K562 (cell line): ENCODE results near the gene ZNF200. TPM values are rescaled to one million over a fixed set of nuclear protein-coding genes. Genes with fewer than 3 reads are reported as not detected.

ENCODE experiments used
- ATAC-seq: fragments of 200-7000 bp; cut with Tn5 transposase; 3 replicates; pipeline ENCODE4 v1.9.1; 2020; ENCODE audit warnings: moderate library complexity
- BruUV-seq: library from RNA; stranded (reverse); fragments of 400-500 nt; replicated peaks from 2 replicates; lab custom pipeline; 2021; lab: Mats Ljungman, UMichigan
- CTCF ChIA-PET: fragments of 300-600 bp; formaldehyde crosslinking; extraction: SDS; loops from one replicate; lab custom pipeline; 2021; ENCODE audit warnings: low intra/inter-chr PET ratio; lab: Yijun Ruan, JAX
- POLR2A ChIA-PET: fragments of 300-600, 350-650 bp; sonication (Branson Sonifier 250); formaldehyde crosslinking; extraction: SDS; loops from one replicate; lab custom pipeline; 2021; ENCODE audit warnings: antibody characterized with exemption, inconsistent platforms; lab: Yijun Ruan, JAX
- DNase-seq, 4 experiments: peaks; one replicate each; pipeline versions ENCODE4 v3.0.0 to v3.0.0-alpha.2; 2011 to 2018; ENCODE audit warnings: low spot score in 3 of 4, mixed read lengths in 3 of 4; ENCODE audit errors: extremely low read depth in 1 of 4
- FAIRE-seq: peaks from 2 replicates; lab custom pipeline; 2011; peaks lifted over from hg19 to GRCh38; lab: Jason Lieb, UNC
- H2AFZ ChIP-seq: 2 replicates; pipeline ENCODE4 v1.6.0; 2011; ENCODE audit warnings: low read depth, low read length, control low read depth, inconsistent platforms
- H3K27ac ChIP-seq: fragments of 200-600 bp; 3 replicates; pipeline ENCODE4 v1.8.0; 2011; ENCODE audit warnings: low read depth, mild to moderate bottlenecking, control low read depth, inconsistent platforms, low read length, moderate library complexity, mixed read lengths; ENCODE audit errors: extremely low read depth
- H3K27me3 ChIP-seq, 2 experiments: fragments of 300-600 bp in 1 of 2; 2 replicates in 1 of 2; 3 replicates in 1 of 2; pipeline versions ENCODE4 v1.6.0 to v1.8.0; 2011; ENCODE audit warnings: inconsistent platforms in 2 of 2, low read length in 2 of 2, mild to moderate bottlenecking in 1 of 2, mixed read lengths in 1 of 2, moderate library complexity in 1 of 2; ENCODE audit not compliant: control insufficient read depth in 2 of 2, insufficient read depth in 2 of 2
- H3K36me3 ChIP-seq: fragments of 300-600 bp; 3 replicates; pipeline ENCODE4 v1.8.0; 2011; ENCODE audit warnings: mild to moderate bottlenecking, low read length, inconsistent platforms; ENCODE audit not compliant: control insufficient read depth, insufficient read depth
- H3K4me1 ChIP-seq, 2 experiments: fragments of 200-600 bp in 1 of 2; replicated peaks in 1 of 2; 2 replicates in 1 of 2; 3 replicates in 1 of 2; pipeline versions ENCODE4 v1.5.1 to v1.8.0; 2011; ENCODE audit warnings: inconsistent platforms in 2 of 2, low read length in 2 of 2, mild to moderate bottlenecking in 1 of 2, mixed read lengths in 1 of 2, moderate library complexity in 1 of 2; ENCODE audit not compliant: control insufficient read depth in 2 of 2, insufficient read depth in 2 of 2
- H3K4me2 ChIP-seq: 2 replicates; pipeline ENCODE4 v1.6.1; 2011; ENCODE audit warnings: low read length, control low read depth, inconsistent platforms, mixed read lengths; ENCODE audit not compliant: insufficient read depth
- H3K4me3 ChIP-seq: fragments of 200-600 bp; sonication (generic), shearing (Covaris generic); 2 replicates; pipeline ENCODE4 v1.5.1; 2016; ENCODE audit warnings: control low read depth, inconsistent platforms
- H3K79me2 ChIP-seq: fragments of 200-600 bp; 3 replicates; pipeline ENCODE4 v1.8.0; 2011; ENCODE audit warnings: low read length, inconsistent platforms; ENCODE audit not compliant: control insufficient read depth, insufficient read depth
- H3K9ac ChIP-seq, 2 experiments: 2 replicates each; pipeline versions ENCODE4 v1.6.0 to v1.6.1; 2011; ENCODE audit warnings: low read depth in 2 of 2, low read length in 2 of 2, control low read depth in 1 of 2, inconsistent platforms in 1 of 2, mild to moderate bottlenecking in 1 of 2, mixed read lengths in 1 of 2; ENCODE audit not compliant: insufficient read depth in 1 of 2
- H3K9me1 ChIP-seq: one replicate; pipeline ENCODE4 v1.6.0; 2011; ENCODE audit warnings: inconsistent platforms, mild to moderate bottlenecking, low read length, moderate library complexity; ENCODE audit not compliant: control insufficient read depth, insufficient read depth
- H3K9me3 ChIP-seq: replicated peaks from 2 replicates; pipeline ENCODE4 v1.5.1; 2011; ENCODE audit warnings: low read depth, low read length, inconsistent platforms; ENCODE audit not compliant: control insufficient read depth, insufficient read depth
- H4K20me1 ChIP-seq: replicated peaks from 2 replicates; pipeline ENCODE4 v1.6.1; 2011; ENCODE audit warnings: low read length, inconsistent platforms, mixed read lengths; ENCODE audit not compliant: control insufficient read depth, insufficient read depth
- BCLAF1 ChIP-seq, 2 experiments: fragments of 450-650 bp in 1 of 2; IDR thresholded peaks; 2 replicates each; pipeline ENCODE4 v1.6.1; 2011 to 2017; ENCODE audit warnings: low read depth in 2 of 2, antibody characterized with exemption in 1 of 2, borderline replicate concordance in 1 of 2, low read length in 1 of 2, mild to moderate bottlenecking in 1 of 2, mixed read lengths in 1 of 2; ENCODE audit not compliant: control insufficient read depth in 1 of 2
- NONO ChIP-seq, 2 experiments: fragments of 200-400 bp in 1 of 2; fragments of 450-650 bp in 1 of 2; formaldehyde crosslinking in 1 of 2; IDR thresholded peaks; 2 replicates each; pipeline ENCODE4 v1.6.1; 2017; ENCODE audit warnings: low read depth in 2 of 2, mild to moderate bottlenecking in 2 of 2, moderate library complexity in 2 of 2, low read length in 1 of 2
- SLC30A9 ChIP-seq: fragments of 250-450 bp; sonication (Bioruptor Pico); IDR thresholded peaks from 2 replicates; pipeline ENCODE4 v1.8.0; 2022; ENCODE audit warnings: mild to moderate bottlenecking, moderate library complexity
- TBP ChIP-seq: optimal IDR thresholded peaks from 2 replicates; pipeline ENCODE3; 2011; ENCODE audit warnings: low read depth, low read length, improper control_type of control experiment
- WGBS: fragments of 100-300 bp; shearing (Covaris generic); methylation state at CpG from one replicate; pipeline ENCODE4 v1.1.6; 2016; ENCODE audit warnings: low coverage, mixed read lengths; ENCODE audit not compliant: insufficient coverage; ENCODE audit errors: missing lambda C conversion rate; 5-methylcytosine and 5-hydroxymethylcytosine counted together
- in situ Hi-C: fragments of 300-500 bp; cut with MboI; formaldehyde crosslinking; loops from 4 replicates; pipeline ENCODE4 v1.15.0; 2018; ENCODE audit warnings: inconsistent platforms, mixed read lengths
- intact Hi-C: fragments of 100-400 bp; cut with micrococcal nuclease; formaldehyde crosslinking; loops from 2 replicates; pipeline ENCODE4 v1.14.2; 2022
- polyA plus RNA-seq, 8 experiments: library from polyadenylated mRNA; depleted of rRNA in 4 of 8; stranded (reverse) in 5 of 8; unstranded in 3 of 8; fragments of >200 nt; fragmentation: Nextera tagmentation in 2 of 8; fragmentation: Illumina TruSeq in 1 of 8; extraction: Ambion mirVana in 2 of 8; extraction: Trizol in 1 of 8; gene quantifications; 2 replicates each; pipeline versions ENCODE4 v1.2.1 to v1.2.3, GENCODE V29; 2011 to 2014; ENCODE audit warnings: inconsistent platforms in 1 of 8, missing spikeins in 1 of 8
- total RNA-seq, 7 experiments: library from RNA; depleted of rRNA in 6 of 7; stranded (reverse); fragments of >200 nt in 6 of 7; fragmentation: Illumina TruSeq in 2 of 7; extraction: Trizol in 2 of 7; gene quantifications; 2 replicates each; pipeline versions ENCODE4 v1.2.1 to v1.2.3, GENCODE V29; 2011 to 2021; ENCODE audit warnings: low replicate concordance in 1 of 7
- TF ChIP-seq, protein P1 (sequence below): fragments of 450-650 bp; IDR thresholded peaks from 2 replicates; pipeline ENCODE4 v1.6.1; 2016
- TF ChIP-seq, protein P2 (sequence below): fragments of 450-650 bp; IDR thresholded peaks from 2 replicates; pipeline ENCODE4 v1.6.1; 2016; ENCODE audit warnings: low read depth

Gene ZNF200
- total and polyA plus RNA-seq, 9 of the 15 experiments (the other 6 are each of a cell fraction or from before 2014, with no cell fraction given) = 4.8 to 14.5 (median 9.2) TPM

- TF ChIP-seq, protein P1, sequence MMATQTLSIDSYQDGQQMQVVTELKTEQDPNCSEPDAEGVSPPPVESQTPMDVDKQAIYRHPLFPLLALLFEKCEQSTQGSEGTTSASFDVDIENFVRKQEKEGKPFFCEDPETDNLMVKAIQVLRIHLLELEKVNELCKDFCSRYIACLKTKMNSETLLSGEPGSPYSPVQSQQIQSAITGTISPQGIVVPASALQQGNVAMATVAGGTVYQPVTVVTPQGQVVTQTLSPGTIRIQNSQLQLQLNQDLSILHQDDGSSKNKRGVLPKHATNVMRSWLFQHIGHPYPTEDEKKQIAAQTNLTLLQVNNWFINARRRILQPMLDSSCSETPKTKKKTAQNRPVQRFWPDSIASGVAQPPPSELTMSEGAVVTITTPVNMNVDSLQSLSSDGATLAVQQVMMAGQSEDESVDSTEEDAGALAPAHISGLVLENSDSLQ = peak; percentile 17; the same call in 1 of the 2 replicates
- TF ChIP-seq BCLAF1 (IDR thresholded peaks at IDR 0.05; ENCODE audit: borderline replicate concordance in 1 of 2, control insufficient read depth in 1 of 2, low read depth in 2 of 2, low read length in 1 of 2) = 0 out of 4 replicates have a peak, but pooled peaks of 1 of the 2 experiments have one; percentile 31
These were observed 52.7 kb downstream of the ZNF200 start (continued) for GRCh38 chr16:3182293-3182607.

DNA sequence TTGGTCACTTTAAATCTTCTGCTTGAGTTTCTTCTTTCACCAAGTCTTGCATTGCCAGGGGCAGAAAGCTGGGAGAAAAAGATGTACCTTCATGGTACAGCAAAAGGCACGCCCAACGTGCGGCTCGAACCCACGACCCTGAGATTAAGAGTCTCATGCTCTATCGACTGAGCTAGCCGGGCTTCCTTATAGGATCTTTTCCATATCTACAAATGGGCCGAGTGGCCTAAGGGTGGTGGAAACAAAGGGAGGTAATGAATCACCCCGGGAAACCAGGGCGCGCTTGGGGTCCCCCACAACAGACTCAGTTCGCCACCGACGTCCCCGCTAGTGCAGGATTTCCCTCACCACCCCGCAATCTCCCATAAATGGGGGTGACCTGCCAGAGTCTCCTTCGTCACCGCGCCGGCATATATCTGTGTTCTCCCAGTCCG, 54.5 kb downstream of the ZNF200 start:
- Histone ChIP-seq H2AFZ (no peak overlapping the region), H3K4me1 (peaks cover 13 to 30% of the 10 kb centered on the region in 2 experiments; a peak in 4 of 5 replicates), H3K27ac (no peak overlapping the region), H3K9me1 (no peaks in the 10 kb centered on the region), H3K79me2 (no peaks in the 10 kb centered on the region), H3K4me2 (peak overlapping the region; percentile 59), H3K9me3 (no peaks in the 10 kb centered on the region), H3K36me3 (no peaks in the 10 kb centered on the region), H3K9ac (peak overlapping the region in 1 of 2 experiments; percentile 86; a peak in 2 of 4 replicates), H3K27me3 (no peaks in the 10 kb centered on the region), H4K20me1 (no peaks in the 10 kb centered on the region), H3K4me3 (peak overlapping the region; percentile 26; the same call in 1 of the 2 replicates)
- ChIA-PET POLR2A (interaction anchor here (1.1 kb wide), 1 partner anchor 10 kb away, joined by 3 read pairs; no protein-coding TSS in a partner anchor), CTCF (no interaction called here)
- intact Hi-C loops = loop anchor here (10.0 kb wide), 1 partner anchor 324 kb away; the partner anchor contains the start of gene CLUAP1
- FAIRE-seq (no peak), ATAC-seq (no peak; the same call in 2 of the 3 replicates), DNase-seq (peak in 3 of 4 experiments; percentile 27 to 81 (median 47))
- BruUV-seq = no TSS peak
- 12% methylated on average over 21 of the region's 21 CpGs for WGBS
- in situ Hi-C loops = no loop called here
- TF ChIP-seq NONO (IDR thresholded peaks at IDR 0.05; ENCODE audit: low read depth in 2 of 2, low read length in 1 of 2) (0 out of 4 replicates have a peak, but pooled peaks of 1 of the 2 experiments have one; percentile 23), SLC30A9 (no peak), TBP (peak; percentile 99)
- TF ChIP-seq, protein P2, sequence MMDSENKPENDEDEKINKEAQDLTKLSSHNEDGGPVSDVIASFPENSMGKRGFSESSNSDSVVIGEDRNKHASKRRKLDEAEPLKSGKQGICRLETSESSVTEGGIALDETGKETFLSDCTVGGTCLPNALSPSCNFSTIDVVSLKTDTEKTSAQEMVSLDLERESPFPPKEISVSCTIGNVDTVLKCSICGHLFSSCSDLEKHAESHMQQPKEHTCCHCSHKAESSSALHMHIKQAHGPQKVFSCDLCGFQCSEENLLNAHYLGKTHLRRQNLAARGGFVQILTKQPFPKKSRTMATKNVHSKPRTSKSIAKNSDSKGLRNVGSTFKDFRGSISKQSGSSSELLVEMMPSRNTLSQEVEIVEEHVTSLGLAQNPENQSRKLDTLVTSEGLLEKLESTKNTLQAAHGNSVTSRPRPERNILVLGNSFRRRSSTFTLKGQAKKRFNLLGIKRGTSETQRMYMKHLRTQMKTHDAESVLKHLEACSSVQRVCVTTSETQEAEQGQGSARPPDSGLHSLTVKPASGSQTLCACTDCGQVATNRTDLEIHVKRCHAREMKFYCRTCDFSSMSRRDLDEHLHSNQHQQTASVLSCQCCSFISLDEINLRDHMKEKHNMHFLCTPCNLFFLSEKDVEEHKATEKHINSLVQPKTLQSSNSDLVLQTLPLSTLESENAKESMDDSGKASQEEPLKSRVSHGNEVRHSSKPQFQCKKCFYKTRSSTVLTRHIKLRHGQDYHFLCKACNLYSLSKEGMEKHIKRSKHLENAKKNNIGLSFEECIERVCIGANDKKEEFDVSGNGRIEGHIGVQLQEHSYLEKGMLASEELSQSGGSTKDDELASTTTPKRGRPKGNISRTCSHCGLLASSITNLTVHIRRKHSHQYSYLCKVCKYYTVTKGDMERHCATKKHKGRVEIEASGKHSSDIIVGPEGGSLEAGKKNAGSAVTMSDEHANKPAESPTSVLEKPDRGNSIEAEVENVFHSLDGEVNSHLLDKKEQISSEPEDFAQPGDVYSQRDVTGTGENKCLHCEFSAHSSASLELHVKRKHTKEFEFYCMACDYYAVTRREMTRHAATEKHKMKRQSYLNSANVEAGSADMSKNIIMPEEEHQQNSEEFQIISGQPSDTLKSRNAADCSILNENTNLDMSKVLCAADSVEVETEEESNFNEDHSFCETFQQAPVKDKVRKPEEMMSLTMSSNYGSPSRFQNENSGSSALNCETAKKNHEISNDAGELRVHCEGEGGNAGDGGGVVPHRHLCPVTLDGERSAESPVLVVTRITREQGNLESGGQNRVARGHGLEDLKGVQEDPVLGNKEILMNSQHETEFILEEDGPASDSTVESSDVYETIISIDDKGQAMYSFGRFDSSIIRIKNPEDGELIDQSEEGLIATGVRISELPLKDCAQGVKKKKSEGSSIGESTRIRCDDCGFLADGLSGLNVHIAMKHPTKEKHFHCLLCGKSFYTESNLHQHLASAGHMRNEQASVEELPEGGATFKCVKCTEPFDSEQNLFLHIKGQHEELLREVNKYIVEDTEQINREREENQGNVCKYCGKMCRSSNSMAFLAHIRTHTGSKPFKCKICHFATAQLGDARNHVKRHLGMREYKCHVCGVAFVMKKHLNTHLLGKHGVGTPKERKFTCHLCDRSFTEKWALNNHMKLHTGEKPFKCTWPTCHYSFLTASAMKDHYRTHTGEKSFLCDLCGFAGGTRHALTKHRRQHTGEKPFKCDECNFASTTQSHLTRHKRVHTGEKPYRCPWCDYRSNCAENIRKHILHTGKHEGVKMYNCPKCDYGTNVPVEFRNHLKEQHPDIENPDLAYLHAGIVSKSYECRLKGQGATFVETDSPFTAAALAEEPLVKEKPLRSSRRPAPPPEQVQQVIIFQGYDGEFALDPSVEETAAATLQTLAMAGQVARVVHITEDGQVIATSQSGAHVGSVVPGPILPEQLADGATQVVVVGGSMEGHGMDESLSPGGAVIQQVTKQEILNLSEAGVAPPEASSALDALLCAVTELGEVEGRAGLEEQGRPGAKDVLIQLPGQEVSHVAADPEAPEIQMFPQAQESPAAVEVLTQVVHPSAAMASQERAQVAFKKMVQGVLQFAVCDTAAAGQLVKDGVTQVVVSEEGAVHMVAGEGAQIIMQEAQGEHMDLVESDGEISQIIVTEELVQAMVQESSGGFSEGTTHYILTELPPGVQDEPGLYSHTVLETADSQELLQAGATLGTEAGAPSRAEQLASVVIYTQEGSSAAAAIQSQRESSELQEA = peak; percentile 64; the same call in 1 of the 2 replicates
